ENCODE data around the gene PARP2.
A peak's percentile ranks its signal among the peaks of the same experiment; 100 is the strongest.
"Not testable (repeated sequence)": the region's sequence is repeated elsewhere in the genome, so short reads cannot be mapped to it uniquely, and the experiment has no call there.

Gene PARP2, protein sequence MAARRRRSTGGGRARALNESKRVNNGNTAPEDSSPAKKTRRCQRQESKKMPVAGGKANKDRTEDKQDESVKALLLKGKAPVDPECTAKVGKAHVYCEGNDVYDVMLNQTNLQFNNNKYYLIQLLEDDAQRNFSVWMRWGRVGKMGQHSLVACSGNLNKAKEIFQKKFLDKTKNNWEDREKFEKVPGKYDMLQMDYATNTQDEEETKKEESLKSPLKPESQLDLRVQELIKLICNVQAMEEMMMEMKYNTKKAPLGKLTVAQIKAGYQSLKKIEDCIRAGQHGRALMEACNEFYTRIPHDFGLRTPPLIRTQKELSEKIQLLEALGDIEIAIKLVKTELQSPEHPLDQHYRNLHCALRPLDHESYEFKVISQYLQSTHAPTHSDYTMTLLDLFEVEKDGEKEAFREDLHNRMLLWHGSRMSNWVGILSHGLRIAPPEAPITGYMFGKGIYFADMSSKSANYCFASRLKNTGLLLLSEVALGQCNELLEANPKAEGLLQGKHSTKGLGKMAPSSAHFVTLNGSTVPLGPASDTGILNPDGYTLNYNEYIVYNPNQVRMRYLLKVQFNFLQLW

DNA sequence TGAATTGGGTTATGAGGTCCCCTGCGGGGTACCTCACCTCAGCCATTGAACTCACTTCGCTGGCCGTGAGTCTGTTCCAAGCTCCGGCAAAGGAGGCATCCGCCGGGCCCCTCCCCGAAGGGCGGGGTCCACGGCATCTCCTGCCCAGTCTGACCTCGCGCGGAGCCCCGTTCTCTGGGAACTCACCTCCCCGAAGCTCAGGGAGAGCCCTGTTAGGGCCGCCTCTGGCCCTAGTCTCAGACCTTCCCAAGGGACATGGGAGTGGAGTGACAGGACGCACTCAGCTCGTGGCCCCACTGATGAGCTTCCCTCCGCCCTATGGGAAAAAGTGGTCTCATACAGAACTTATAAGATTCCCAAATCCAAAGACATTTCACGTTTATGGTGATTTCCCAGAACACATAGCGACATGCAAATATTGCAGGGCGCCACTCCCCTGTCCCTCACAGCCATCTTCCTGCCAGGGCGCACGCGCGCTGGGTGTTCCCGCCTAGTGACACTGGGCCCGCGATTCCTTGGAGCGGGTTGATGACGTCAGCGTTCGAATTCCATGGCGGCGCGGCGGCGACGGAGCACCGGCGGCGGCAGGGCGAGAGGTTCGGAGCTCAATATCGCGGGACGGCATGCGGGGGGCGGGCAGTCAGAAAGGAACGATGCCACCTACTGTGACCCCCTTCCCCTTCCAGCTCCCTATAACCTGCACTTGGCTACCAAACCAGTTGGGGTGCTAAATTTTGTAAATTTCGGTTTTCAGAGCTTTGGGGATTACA, at the start of gene PARP2:
Gene PARP2 (plus strand): TSS at position 544 of the 770 bp plus-strand sequence. CDS start 7 bp downstream, at position 551.
- DNase-seq = peak; percentile 88

- no peak for DNase-seq
Measured at GRCh38 chr14:20294636-20295035, 48.8 kb upstream of the PARP2 start.

DNA sequence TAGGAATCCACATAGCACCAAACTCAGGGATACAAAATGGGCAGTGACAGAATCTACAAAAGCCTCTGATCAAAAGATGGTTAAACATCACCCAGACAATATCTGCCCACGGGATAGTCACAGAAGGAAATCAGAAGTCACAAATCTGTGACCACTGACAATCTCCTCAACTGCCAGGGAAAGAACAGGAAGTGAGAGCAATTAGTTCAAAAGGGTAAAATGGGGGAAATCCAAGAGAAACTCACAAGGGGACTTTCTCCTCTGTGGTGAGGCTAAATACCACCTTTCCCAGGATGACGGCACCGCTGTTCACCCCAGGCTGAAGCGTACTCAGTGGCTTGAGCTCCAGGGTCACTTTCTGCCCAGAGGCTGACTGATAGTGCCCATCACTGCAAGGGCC, 48.4 kb upstream of the PARP2 start:
- DNase-seq = no peak

- DNase-seq = no peak
Measured at GRCh38 chr14:20302042-20302755, 41.2 kb upstream of the PARP2 start.

DNA sequence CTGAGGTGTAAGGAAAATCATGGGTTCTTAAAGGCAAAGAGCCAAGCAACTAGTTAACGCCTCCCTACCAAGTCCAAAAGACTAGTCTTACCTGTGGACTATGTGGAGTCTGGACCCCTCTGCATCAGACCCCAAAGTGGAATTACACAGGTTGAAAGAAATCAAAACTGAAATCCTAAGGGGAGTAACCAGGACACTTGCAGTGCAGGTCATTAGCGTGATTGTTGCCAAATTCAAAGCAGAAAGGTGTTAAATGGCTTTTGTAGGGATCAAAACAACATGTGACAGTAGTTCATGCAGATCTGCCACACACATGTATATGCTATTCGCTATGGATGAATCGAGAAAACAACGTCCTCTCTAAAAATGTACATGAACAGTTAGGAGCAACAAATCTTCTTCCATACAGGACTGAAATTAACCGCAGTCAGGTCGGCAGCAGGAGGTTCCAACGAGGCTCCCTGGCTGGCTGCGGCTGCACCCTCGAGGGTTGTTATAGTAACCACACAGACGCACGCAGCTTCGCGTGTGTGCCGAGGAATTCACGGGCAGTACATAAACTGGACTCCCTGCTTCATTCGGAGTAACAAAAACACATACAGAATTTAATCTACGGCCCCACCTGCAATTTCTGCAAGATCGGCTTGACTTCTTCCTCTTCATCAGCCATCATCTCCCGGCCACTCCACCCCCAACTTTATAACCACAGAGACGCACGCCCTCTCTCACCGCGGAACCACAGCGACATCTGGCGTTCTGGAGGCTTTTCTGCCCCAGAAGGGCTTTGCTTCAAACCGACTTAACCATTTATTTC, 38.0 kb upstream of the PARP2 start, which contains the start of gene TTC5:
Gene TTC5 (minus strand): TSS at position 687 of the 814 bp plus-strand sequence. CDS start 14 bp downstream, at position 673.
- peak; percentile 94 for DNase-seq

GRCh38 chr14:20306079-20306423, 37.4 kb upstream of the PARP2 start:
- DNase-seq = no peak

- no peak for DNase-seq
Measured at GRCh38 chr14:20314026-20314425, 29.4 kb upstream of the PARP2 start.

DNA sequence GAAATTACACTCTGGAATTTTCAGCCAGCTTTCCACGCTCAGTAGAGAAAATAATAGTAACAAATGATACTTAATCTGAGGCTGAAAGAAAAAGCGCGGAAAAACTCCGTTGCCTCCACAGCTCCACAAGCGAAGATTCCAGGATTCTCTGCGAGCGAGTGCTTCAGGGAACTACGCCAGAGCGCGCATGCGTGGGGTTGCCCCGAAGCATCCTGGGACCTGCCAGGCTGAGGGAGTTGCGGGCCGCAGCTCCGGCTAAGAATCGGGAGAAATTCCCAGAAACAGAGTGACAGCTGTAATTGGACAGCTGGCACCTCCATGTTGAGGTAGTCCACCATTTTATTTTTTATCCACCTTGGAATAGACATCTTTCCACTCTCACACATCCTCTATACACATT, 25.7 kb upstream of the PARP2 start:
- DNase-seq = no peak

- no peak for DNase-seq
Measured at GRCh38 chr14:20327005-20327869, 16.2 kb upstream of the PARP2 start.

DNA sequence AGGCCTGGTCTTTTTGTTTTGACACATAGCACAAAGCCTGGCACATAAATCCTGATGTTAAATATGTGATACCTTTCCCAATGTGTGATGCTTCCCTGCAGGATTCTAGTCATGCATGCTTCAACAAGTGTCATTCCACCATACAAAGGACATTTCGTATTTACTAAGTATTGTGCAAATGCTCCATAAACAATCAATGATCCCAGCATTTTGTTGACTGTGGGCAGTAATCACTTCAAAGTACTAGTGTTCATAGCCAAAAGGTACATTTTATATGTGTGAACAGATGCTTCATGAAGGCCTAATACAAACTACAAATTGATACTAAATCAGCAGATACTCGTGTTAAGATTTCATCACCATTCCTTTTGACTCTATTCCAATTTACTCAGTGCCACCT, 14.7 kb upstream of the PARP2 start:
- DNase-seq = no peak

GRCh38 chr14:20329355-20329754, 14.1 kb upstream of the PARP2 start:
- no peak for DNase-seq

- no peak for DNase-seq
Measured at GRCh38 chr14:20331053-20331613, 12.3 kb upstream of the PARP2 start.

DNA sequence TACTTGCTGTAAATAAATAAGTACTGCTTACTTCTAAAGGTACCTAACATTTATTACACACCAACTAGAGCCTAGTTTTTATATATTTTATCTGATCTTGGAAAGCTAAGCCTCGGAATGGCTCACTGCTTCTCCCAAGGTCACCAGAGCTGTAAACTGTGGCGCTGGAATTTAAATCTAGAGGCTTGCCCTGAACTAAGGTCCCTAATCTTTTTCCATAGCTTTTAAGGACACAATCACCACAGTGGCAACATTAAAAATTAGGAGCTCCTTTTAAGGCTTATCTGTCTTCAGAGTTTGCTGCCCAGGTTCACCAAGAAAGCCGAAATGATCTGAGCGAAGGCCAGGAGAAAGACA, 11.0 kb upstream of the PARP2 start:
- DNase-seq = no peak

GRCh38 chr14:20332788-20333493, 10.5 kb upstream of the PARP2 start, which contains the start of gene CCNB1IP1:
Gene CCNB1IP1 (minus strand): TSS chr14:20333279. CDS start chr14:20316523, 16,756 bp downstream.
- peak; percentile 38 for DNase-seq

GRCh38 chr14:20333494-20333841, 10.0 kb upstream of the PARP2 start:
- DNase-seq = no peak

GRCh38 chr14:20334017-20334416, 9.4 kb upstream of the PARP2 start:
- no peak for DNase-seq

DNA sequence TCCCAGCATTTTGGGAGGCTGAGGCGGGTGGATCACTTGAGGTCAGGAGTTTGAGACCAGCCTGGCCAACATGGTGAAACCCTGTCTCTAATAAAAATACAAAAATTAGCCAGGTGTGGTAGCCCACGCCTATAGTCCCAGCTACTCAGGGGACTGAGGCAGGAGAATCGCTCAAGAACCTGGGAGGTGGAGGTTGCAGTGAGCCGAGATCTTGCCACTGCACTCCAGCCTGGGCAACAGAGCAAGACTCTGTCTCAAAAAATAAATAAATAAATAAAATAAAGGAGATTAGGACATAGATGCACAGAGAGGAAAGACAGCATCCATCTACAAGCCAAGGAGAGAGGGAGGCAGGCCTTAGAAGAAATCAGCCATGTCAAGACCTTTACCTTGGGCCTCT, 2.4 kb upstream of the PARP2 start:
- DNase-seq = not testable (repeated sequence)

GRCh38 chr14:20341646-20342045, 1.8 kb upstream of the PARP2 start:
- DNase-seq = no peak

DNA sequence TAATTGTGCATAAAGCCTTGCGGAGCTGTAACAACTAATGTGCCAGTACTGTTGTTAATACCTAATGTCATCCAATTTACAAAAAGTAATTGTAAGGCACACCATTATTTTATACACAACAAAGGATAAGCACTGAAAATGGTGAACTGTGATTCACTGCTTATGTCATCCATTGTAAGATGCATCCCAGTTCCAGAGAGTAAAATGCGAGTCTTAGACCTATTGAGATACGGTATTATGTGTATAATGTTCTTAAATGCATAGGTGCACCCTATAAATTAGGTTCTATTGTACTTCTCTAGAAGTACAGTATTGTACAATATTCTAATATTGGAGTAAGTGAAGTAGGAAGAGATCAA, 406 bp downstream of the PARP2 start:
- DNase-seq = no peak

GRCh38 chr14:20345366-20345765, 1.9 kb downstream of the PARP2 start:
- DNase-seq = no peak

Measured in activated T-cell treated with anti-CD3 and anti-CD28 coated beads, Interleukin-2, amount 50 U/mL, for 1 hour (primary cell).